ENCODE measurements around the gene C16orf96. TPM values are rescaled to one million over a fixed set of nuclear protein-coding genes. Genes with fewer than 3 reads are reported as not detected.

The C16orf96 gene
- total RNA-seq, 2 experiments from 2014 or later = 0.16 to 0.32 TPM

DNA sequence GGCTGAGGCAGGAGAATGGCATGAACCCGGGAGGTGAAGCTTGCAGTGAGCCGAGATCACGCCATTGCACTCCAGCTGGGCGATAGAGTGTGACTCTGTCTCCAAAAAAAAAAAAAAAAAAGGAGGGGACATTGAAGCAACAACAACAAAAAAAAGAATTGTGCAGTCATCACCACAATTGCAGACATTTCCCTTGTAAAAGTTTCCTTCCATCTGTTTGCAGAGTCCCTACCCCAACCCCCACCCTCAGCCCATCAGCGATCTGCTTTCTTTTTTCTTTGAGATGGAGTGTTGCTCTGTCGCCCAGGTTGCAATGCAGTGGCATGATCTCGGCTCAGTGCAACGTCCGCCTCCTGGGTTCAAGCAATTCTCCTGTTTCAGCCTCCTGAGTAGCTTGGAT is 72.1 kb downstream of the C16orf96 start:
- ATAC-seq (no peak), DNase-seq (no peak)
- TF ChIP-seq, protein P1, sequence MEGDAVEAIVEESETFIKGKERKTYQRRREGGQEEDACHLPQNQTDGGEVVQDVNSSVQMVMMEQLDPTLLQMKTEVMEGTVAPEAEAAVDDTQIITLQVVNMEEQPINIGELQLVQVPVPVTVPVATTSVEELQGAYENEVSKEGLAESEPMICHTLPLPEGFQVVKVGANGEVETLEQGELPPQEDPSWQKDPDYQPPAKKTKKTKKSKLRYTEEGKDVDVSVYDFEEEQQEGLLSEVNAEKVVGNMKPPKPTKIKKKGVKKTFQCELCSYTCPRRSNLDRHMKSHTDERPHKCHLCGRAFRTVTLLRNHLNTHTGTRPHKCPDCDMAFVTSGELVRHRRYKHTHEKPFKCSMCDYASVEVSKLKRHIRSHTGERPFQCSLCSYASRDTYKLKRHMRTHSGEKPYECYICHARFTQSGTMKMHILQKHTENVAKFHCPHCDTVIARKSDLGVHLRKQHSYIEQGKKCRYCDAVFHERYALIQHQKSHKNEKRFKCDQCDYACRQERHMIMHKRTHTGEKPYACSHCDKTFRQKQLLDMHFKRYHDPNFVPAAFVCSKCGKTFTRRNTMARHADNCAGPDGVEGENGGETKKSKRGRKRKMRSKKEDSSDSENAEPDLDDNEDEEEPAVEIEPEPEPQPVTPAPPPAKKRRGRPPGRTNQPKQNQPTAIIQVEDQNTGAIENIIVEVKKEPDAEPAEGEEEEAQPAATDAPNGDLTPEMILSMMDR (IDR thresholded peaks at IDR 0.05) = no peak
- no peak overlapping the region for H3K4me3 Mint-ChIP-seq
- POLR2A ChIA-PET = no interaction called here
- peaks cover 31% of the 10 kb centered on the region for H3K36me3 Mint-ChIP-seq (ENCODE audit: low read depth)
- peaks cover 40% of the 10 kb centered on the region for H3K4me1 Mint-ChIP-seq (ENCODE audit: low read depth)
- CTCF ChIA-PET = no interaction called here
- intact Hi-C loops (cut with micrococcal nuclease) = no loop called here
- H3K9me3 Mint-ChIP-seq = peaks cover 5% of the 10 kb centered on the region
- no peaks in the 10 kb centered on the region for H3K27me3 Mint-ChIP-seq
- H3K27ac Mint-ChIP-seq = no peak overlapping the region

DNA sequence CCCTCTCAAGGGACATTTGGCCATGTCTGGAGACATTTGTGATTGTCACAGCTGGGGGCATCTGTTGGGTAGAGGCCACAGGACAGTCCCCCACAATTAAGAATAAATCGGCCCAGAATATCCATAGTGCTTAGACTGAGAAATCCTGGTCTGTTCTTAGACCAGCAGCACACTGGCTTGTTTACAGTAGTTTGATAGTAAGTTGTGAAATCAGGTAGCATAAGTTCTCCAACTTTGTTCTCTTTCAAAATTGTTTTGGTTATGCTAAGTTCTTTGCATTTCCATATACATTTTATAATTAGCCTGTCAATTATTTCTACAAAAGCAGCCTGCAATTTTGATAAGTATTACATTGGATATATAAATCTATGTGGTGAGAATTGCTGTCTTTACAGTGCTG is 75.3 kb downstream of the C16orf96 start:
- H3K27ac Mint-ChIP-seq = no peak overlapping the region
- CTCF ChIA-PET = interaction anchor here (0.7 to 2.1 kb wide), 2 partner anchors 19 kb away, joined by 4 to 6 read pairs; no protein-coding TSS in a partner anchor

DNA sequence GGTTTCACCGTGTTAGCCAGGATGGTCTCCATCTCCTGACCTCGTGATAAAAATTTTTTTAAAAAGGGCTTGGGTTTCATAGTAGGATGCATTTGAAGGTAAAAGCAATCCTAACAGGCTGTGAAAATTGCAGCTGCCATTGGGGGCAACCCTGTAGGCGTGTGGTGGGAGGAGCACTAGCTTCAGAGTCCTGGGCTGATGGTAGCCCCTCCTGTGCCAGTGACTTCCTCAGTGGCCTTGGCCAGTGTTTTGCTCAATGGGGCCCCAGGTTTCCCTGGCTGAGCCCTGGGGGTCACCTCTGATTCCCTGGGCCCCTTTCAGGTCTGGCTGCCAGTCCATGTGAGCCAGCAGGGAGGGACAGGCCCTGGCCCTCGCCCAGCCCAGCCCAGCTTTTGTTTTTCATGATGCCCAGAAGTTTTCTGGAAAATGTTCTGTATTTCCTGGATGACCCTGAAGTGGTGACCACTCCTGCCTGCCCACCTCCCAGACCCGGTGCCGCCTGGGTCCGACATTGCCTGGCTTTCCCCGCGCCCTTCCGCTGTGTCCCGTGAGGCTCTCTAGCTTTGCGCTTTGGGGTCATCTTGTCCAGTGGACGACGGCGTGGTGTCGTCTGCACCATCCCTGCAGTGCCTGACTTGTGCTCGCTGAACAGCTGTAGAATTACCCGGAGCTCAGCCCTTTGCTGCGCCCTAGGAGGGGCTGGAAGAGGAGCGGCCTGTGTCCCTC is 77.9 kb downstream of the C16orf96 start:
- Mint-ChIP-seq H3K27me3 (no peaks in the 10 kb centered on the region), H3K9me3 (peaks cover 5% of the 10 kb centered on the region), H3K4me3 (no peak overlapping the region), H3K4me1 (ENCODE audit: low read depth) (peaks cover 15% of the 10 kb centered on the region), H3K27ac (no peak overlapping the region), H3K36me3 (ENCODE audit: low read depth) (peaks cover 27% of the 10 kb centered on the region)
- ChIA-PET CTCF (interaction anchor here (1.3 to 3.3 kb wide), 3 partner anchors 10 to 49 kb away, joined by 4 to 10 read pairs (median 10); partner anchors contain the start of gene MGRN1), POLR2A (interaction anchor here (1.2 kb wide), 1 partner anchor 13 kb away, joined by 3 read pairs; no protein-coding TSS in a partner anchor)
- ATAC-seq = no peak
- intact Hi-C loops (cut with micrococcal nuclease) = no loop called here
- TF ChIP-seq, protein P1 (IDR thresholded peaks at IDR 0.05) = no peak
- no peak for DNase-seq

More for the DNA sequence above, 75.3 kb downstream of the C16orf96 start:
- TF ChIP-seq, protein P1 (IDR thresholded peaks at IDR 0.05) = no peak
- peaks cover 5% of the 10 kb centered on the region for H3K9me3 Mint-ChIP-seq
- POLR2A ChIA-PET = no interaction called here
- ATAC-seq = no peak
- no peak overlapping the region for H3K4me3 Mint-ChIP-seq
- peaks cover 22% of the 10 kb centered on the region for H3K4me1 Mint-ChIP-seq (ENCODE audit: low read depth)
- intact Hi-C loops (cut with micrococcal nuclease) = no loop called here
- no peaks in the 10 kb centered on the region for H3K27me3 Mint-ChIP-seq
- DNase-seq = no peak
- peaks cover 33% of the 10 kb centered on the region for H3K36me3 Mint-ChIP-seq (ENCODE audit: low read depth)

DNA sequence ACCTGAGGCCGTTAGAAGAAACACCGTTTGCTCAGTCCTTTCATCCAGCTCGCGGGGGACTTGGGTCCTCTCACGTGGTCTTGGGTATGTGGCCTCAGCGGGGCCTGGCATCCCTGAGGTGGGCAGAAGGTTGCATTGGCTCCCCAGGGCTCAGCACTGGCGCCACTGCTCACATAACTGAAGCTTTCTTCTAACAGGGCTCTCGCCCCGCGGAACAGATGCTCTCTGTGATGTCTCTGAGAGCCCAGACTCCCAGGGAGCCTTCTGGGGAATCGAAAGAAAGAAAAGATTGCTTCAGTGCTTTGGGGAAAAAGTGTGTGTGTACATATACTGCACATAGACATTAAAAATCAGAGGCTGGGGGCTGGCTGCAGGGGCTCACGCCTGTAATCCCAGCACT is 78.6 kb downstream of the C16orf96 start:
- Mint-ChIP-seq H3K9me3 (peaks cover 5% of the 10 kb centered on the region), H3K4me1 (ENCODE audit: low read depth) (peaks cover 20% of the 10 kb centered on the region), H3K27me3 (no peaks in the 10 kb centered on the region), H3K36me3 (ENCODE audit: low read depth) (peaks cover 24% of the 10 kb centered on the region), H3K4me3 (no peak overlapping the region), H3K27ac (no peak overlapping the region)
- TF ChIP-seq, protein P1 (IDR thresholded peaks at IDR 0.05) = no peak
- ChIA-PET POLR2A (interaction anchor here (1.1 to 1.2 kb wide), 2 partner anchors 13 to 129 kb away, joined by 3 read pairs; no protein-coding TSS in a partner anchor), CTCF (interaction anchor here (1.3 to 3.3 kb wide), 3 partner anchors 11 to 48 kb away, joined by 4 to 10 read pairs (median 10); partner anchors contain the start of gene MGRN1)
- ATAC-seq (no peak), DNase-seq (no peak)
- intact Hi-C loops (cut with micrococcal nuclease) = no loop called here

DNA sequence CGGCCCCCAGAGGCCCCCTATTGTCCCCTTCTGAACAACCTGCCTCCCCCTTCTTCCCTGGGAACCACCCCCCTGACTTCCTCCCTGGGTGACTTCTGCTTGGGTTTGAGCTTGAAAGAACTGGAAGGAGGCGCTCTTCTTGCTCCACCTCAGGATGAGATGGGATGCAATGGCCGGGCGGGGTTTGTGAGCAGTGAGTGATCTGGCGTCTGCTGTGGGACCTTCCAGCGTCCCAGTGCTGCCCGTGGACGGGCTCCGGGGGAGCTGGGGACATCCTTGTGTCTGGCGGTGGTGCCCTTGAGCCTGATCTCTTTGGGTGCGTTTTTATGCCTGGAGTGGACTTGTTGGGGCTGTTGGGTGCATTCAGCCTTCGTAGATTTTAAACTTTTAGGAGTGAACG is 80.1 kb downstream of the C16orf96 start:
- POLR2A ChIA-PET = interaction anchor here (2.1 kb wide), 1 partner anchor 11 kb away, joined by 7 read pairs; no protein-coding TSS in a partner anchor
- intact Hi-C loops (cut with micrococcal nuclease) = no loop called here

More for the DNA sequence above, 80.1 kb downstream of the C16orf96 start:
- peaks cover 3% of the 10 kb centered on the region for H3K9me3 Mint-ChIP-seq
- no peak for DNase-seq
- no peak overlapping the region for H3K27ac Mint-ChIP-seq
- H3K36me3 Mint-ChIP-seq (ENCODE audit: low read depth) = peaks cover 19% of the 10 kb centered on the region
- H3K27me3 Mint-ChIP-seq = no peaks in the 10 kb centered on the region
- TF ChIP-seq, protein P1 (IDR thresholded peaks at IDR 0.05) = no peak
- CTCF ChIA-PET = interaction anchor here (2.1 to 3.3 kb wide), 2 partner anchors 12 to 13 kb away, joined by 10 read pairs; partner anchors contain the start of gene MGRN1
- ATAC-seq = no peak
- no peak overlapping the region for H3K4me3 Mint-ChIP-seq
- H3K4me1 Mint-ChIP-seq (ENCODE audit: low read depth) = peaks cover 30% of the 10 kb centered on the region
